K562 (cell line): ENCODE measurements around the gene PLEKHH2. TPM values are rescaled to one million over a fixed set of nuclear protein-coding genes. Genes with fewer than 3 reads are reported as not detected.

ENCODE experiments used
- ATAC-seq: fragments of 200-7000 bp; cut with Tn5 transposase; 3 replicates; pipeline ENCODE4 v1.9.1; 2020; ENCODE audit warnings: moderate library complexity
- BruUV-seq: library from RNA; stranded (reverse); fragments of 400-500 nt; replicated peaks from 2 replicates; lab custom pipeline; 2021; lab: Mats Ljungman, UMichigan
- CTCF ChIA-PET: fragments of 300-600 bp; formaldehyde crosslinking; extraction: SDS; loops from one replicate; lab custom pipeline; 2021; ENCODE audit warnings: low intra/inter-chr PET ratio; lab: Yijun Ruan, JAX
- POLR2A ChIA-PET: fragments of 300-600, 350-650 bp; sonication (Branson Sonifier 250); formaldehyde crosslinking; extraction: SDS; loops from one replicate; lab custom pipeline; 2021; ENCODE audit warnings: antibody characterized with exemption, inconsistent platforms; lab: Yijun Ruan, JAX
- DNase-seq, 4 experiments: peaks; one replicate each; pipeline versions ENCODE4 v3.0.0 to v3.0.0-alpha.2; 2011 to 2018; ENCODE audit warnings: low spot score in 3 of 4, mixed read lengths in 3 of 4; ENCODE audit errors: extremely low read depth in 1 of 4
- FAIRE-seq: peaks from 2 replicates; lab custom pipeline; 2011; peaks lifted over from hg19 to GRCh38; lab: Jason Lieb, UNC
- H2AFZ ChIP-seq: 2 replicates; pipeline ENCODE4 v1.6.0; 2011; ENCODE audit warnings: low read depth, low read length, control low read depth, inconsistent platforms
- H3K27ac ChIP-seq: fragments of 200-600 bp; 3 replicates; pipeline ENCODE4 v1.8.0; 2011; ENCODE audit warnings: low read depth, mild to moderate bottlenecking, control low read depth, inconsistent platforms, low read length, moderate library complexity, mixed read lengths; ENCODE audit errors: extremely low read depth
- H3K27me3 ChIP-seq, 2 experiments: fragments of 300-600 bp in 1 of 2; 2 replicates in 1 of 2; 3 replicates in 1 of 2; pipeline versions ENCODE4 v1.6.0 to v1.8.0; 2011; ENCODE audit warnings: inconsistent platforms in 2 of 2, low read length in 2 of 2, mild to moderate bottlenecking in 1 of 2, mixed read lengths in 1 of 2, moderate library complexity in 1 of 2; ENCODE audit not compliant: control insufficient read depth in 2 of 2, insufficient read depth in 2 of 2
- H3K36me3 ChIP-seq: fragments of 300-600 bp; 3 replicates; pipeline ENCODE4 v1.8.0; 2011; ENCODE audit warnings: mild to moderate bottlenecking, low read length, inconsistent platforms; ENCODE audit not compliant: control insufficient read depth, insufficient read depth
- H3K4me1 ChIP-seq, 2 experiments: fragments of 200-600 bp in 1 of 2; replicated peaks in 1 of 2; 2 replicates in 1 of 2; 3 replicates in 1 of 2; pipeline versions ENCODE4 v1.5.1 to v1.8.0; 2011; ENCODE audit warnings: inconsistent platforms in 2 of 2, low read length in 2 of 2, mild to moderate bottlenecking in 1 of 2, mixed read lengths in 1 of 2, moderate library complexity in 1 of 2; ENCODE audit not compliant: control insufficient read depth in 2 of 2, insufficient read depth in 2 of 2
- H3K4me2 ChIP-seq: 2 replicates; pipeline ENCODE4 v1.6.1; 2011; ENCODE audit warnings: low read length, control low read depth, inconsistent platforms, mixed read lengths; ENCODE audit not compliant: insufficient read depth
- H3K4me3 ChIP-seq: fragments of 200-600 bp; sonication (generic), shearing (Covaris generic); 2 replicates; pipeline ENCODE4 v1.5.1; 2016; ENCODE audit warnings: control low read depth, inconsistent platforms
- H3K79me2 ChIP-seq: fragments of 200-600 bp; 3 replicates; pipeline ENCODE4 v1.8.0; 2011; ENCODE audit warnings: low read length, inconsistent platforms; ENCODE audit not compliant: control insufficient read depth, insufficient read depth
- H3K9ac ChIP-seq, 2 experiments: 2 replicates each; pipeline versions ENCODE4 v1.6.0 to v1.6.1; 2011; ENCODE audit warnings: low read depth in 2 of 2, low read length in 2 of 2, control low read depth in 1 of 2, inconsistent platforms in 1 of 2, mild to moderate bottlenecking in 1 of 2, mixed read lengths in 1 of 2; ENCODE audit not compliant: insufficient read depth in 1 of 2
- H3K9me1 ChIP-seq: one replicate; pipeline ENCODE4 v1.6.0; 2011; ENCODE audit warnings: inconsistent platforms, mild to moderate bottlenecking, low read length, moderate library complexity; ENCODE audit not compliant: control insufficient read depth, insufficient read depth
- H3K9me3 ChIP-seq: replicated peaks from 2 replicates; pipeline ENCODE4 v1.5.1; 2011; ENCODE audit warnings: low read depth, low read length, inconsistent platforms; ENCODE audit not compliant: control insufficient read depth, insufficient read depth
- H4K20me1 ChIP-seq: replicated peaks from 2 replicates; pipeline ENCODE4 v1.6.1; 2011; ENCODE audit warnings: low read length, inconsistent platforms, mixed read lengths; ENCODE audit not compliant: control insufficient read depth, insufficient read depth
- CTBP1 ChIP-seq: fragments of 450-650 bp; IDR thresholded peaks from 2 replicates; pipeline ENCODE4 v1.6.1; 2016; ENCODE audit warnings: borderline replicate concordance
- HNRNPK ChIP-seq: fragments of 200-400 bp; formaldehyde crosslinking; IDR thresholded peaks from one replicate; pipeline ENCODE4 v1.6.1; 2018; ENCODE audit warnings: mild to moderate bottlenecking, low read depth, low read length; ENCODE audit not compliant: poor library complexity, severe bottlenecking
- KLF1 ChIP-seq: fragments of 450-650 bp; IDR thresholded peaks from 2 replicates; pipeline ENCODE4 v1.6.1; 2016; ENCODE audit warnings: missing genetic modification characterization, missing compliant biosample characterization
- KLF6 ChIP-seq: fragments of 250-450 bp; sonication (Bioruptor Pico); IDR thresholded peaks from 2 replicates; pipeline ENCODE4 v1.4.0; 2020; ENCODE audit warnings: mild to moderate bottlenecking, moderate library complexity, borderline replicate concordance
- SMAD4 ChIP-seq: fragments of 250-450 bp; sonication (Bioruptor Pico); conservative IDR thresholded peaks from 2 replicates; pipeline ENCODE4 v1.8.0; 2021; ENCODE audit warnings: inconsistent platforms, mild to moderate bottlenecking, moderate library complexity
- ZNF121 ChIP-seq: sonication (generic); formaldehyde crosslinking; conservative IDR thresholded peaks from 2 replicates; pipeline ENCODE4 v1.8.0; 2022; ENCODE audit warnings: missing genetic modification reagents
- WGBS: fragments of 100-300 bp; shearing (Covaris generic); methylation state at CpG from one replicate; pipeline ENCODE4 v1.1.6; 2016; ENCODE audit warnings: low coverage, mixed read lengths; ENCODE audit not compliant: insufficient coverage; ENCODE audit errors: missing lambda C conversion rate; 5-methylcytosine and 5-hydroxymethylcytosine counted together
- in situ Hi-C: fragments of 300-500 bp; cut with MboI; formaldehyde crosslinking; loops from 4 replicates; pipeline ENCODE4 v1.15.0; 2018; ENCODE audit warnings: inconsistent platforms, mixed read lengths
- intact Hi-C: fragments of 100-400 bp; cut with micrococcal nuclease; formaldehyde crosslinking; loops from 2 replicates; pipeline ENCODE4 v1.14.2; 2022
- polyA plus RNA-seq, 8 experiments: library from polyadenylated mRNA; depleted of rRNA in 4 of 8; stranded (reverse) in 5 of 8; unstranded in 3 of 8; fragments of >200 nt; fragmentation: Nextera tagmentation in 2 of 8; fragmentation: Illumina TruSeq in 1 of 8; extraction: Ambion mirVana in 2 of 8; extraction: Trizol in 1 of 8; gene quantifications; 2 replicates each; pipeline versions ENCODE4 v1.2.1 to v1.2.3, GENCODE V29; 2011 to 2014; ENCODE audit warnings: inconsistent platforms in 1 of 8, missing spikeins in 1 of 8
- total RNA-seq, 7 experiments: library from RNA; depleted of rRNA in 6 of 7; stranded (reverse); fragments of >200 nt in 6 of 7; fragmentation: Illumina TruSeq in 2 of 7; extraction: Trizol in 2 of 7; gene quantifications; 2 replicates each; pipeline versions ENCODE4 v1.2.1 to v1.2.3, GENCODE V29; 2011 to 2021; ENCODE audit warnings: low replicate concordance in 1 of 7
- TF ChIP-seq, protein P1 (sequence below): fragments of 450-650 bp; IDR thresholded peaks from 2 replicates; pipeline ENCODE4 v1.6.1; 2014; ENCODE audit warnings: low read depth, mild to moderate bottlenecking, moderate library complexity, borderline replicate concordance

Gene PLEKHH2
- total and polyA plus RNA-seq, 9 of the 15 experiments (the other 6 are each of a cell fraction or from before 2014, with no cell fraction given), result 0.77 to 13.5 (median 2.7) TPM

DNA sequence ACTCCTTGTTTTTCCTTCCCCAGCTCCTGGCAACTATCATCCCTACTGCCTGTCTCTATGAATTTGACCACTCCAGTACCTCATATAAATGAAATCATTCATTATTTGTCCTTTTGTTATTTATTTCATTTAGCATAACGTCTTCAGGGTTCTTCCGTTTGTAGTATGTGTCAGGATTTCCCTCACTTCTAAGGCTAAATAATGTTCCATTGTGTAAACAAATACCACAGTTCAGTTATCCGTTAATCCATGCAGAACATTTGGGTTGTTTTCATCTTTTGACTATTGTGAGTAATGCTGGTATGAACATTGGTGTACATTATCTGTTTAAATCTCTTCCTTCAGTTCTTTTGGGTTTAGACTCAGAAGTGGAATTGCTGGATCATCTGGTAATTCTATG is 155.6 kb downstream of the PLEKHH2 start (continued):
- TF ChIP-seq, protein P1, sequence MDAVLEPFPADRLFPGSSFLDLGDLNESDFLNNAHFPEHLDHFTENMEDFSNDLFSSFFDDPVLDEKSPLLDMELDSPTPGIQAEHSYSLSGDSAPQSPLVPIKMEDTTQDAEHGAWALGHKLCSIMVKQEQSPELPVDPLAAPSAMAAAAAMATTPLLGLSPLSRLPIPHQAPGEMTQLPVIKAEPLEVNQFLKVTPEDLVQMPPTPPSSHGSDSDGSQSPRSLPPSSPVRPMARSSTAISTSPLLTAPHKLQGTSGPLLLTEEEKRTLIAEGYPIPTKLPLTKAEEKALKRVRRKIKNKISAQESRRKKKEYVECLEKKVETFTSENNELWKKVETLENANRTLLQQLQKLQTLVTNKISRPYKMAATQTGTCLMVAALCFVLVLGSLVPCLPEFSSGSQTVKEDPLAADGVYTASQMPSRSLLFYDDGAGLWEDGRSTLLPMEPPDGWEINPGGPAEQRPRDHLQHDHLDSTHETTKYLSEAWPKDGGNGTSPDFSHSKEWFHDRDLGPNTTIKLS, result no peak
- no peak for TF ChIP-seq SMAD4
- no peak for TF ChIP-seq HNRNPK

DNA sequence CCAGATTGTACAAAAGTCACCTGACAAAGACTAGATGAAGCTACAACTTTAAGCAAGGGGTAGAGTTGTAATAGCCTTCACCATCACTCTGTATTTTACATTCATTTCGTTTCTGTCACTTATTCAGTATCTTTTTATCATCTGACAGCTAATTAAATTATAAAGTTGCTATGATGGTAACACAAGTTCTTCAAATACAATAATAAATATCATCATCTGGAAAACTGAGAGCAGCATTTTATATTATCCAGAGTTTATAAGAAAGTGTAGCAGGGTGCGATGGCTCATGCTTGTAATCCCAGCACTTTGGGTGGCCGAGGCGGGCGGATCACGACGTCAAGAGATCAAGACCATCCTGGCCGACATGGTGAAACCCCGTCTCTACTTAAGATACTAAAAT is 157.9 kb downstream of the PLEKHH2 start:
- POLR2A ChIA-PET, result interaction anchor here (0.6 kb wide), 1 partner anchor 1491 kb away, joined by 3 read pairs; no protein-coding TSS in a partner anchor
- ATAC-seq, result no peak
- CTCF ChIA-PET, result no interaction called here
- no peak overlapping the region for H3K4me3 ChIP-seq
- TF ChIP-seq KLF6 (no peak), ZNF121 (CRISPR knock-in tag) (no peak), CTBP1 (no peak), KLF1 (tag) (no peak)
- no peak overlapping the region for H3K4me2 ChIP-seq
- H3K36me3 ChIP-seq, result no peaks in the 10 kb centered on the region; the same call in 2 of the 3 replicates
- 73% methylated on average over 8 of the region's 9 CpGs for WGBS
- H3K79me2 ChIP-seq, result no peaks in the 10 kb centered on the region
- H4K20me1 ChIP-seq, result no peaks in the 10 kb centered on the region
- no peaks in the 10 kb centered on the region for H3K9me1 ChIP-seq
- no peak overlapping the region for H2AFZ ChIP-seq
- in situ Hi-C loops (no loop called here), intact Hi-C loops (no loop called here)
- no peak for FAIRE-seq
- H3K27ac ChIP-seq, result no peak overlapping the region
- no peak overlapping the region for H3K9ac ChIP-seq
- DNase-seq, result no peak
- no peaks in the 10 kb centered on the region for H3K9me3 ChIP-seq
- H3K4me1 ChIP-seq, result no peaks in the 10 kb centered on the region
- BruUV-seq, result no TSS peak
- no peaks in the 10 kb centered on the region for H3K27me3 ChIP-seq
